Fibroblast of gingiva (primary cell): Measurements from ENCODE around the gene DYNC1I2.

Experiments
- DNase-seq: peaks from one replicate; pipeline ENCODE4 v3.0.0-alpha.2; 2011; ENCODE audit warnings: low read depth

The DYNC1I2 gene

DNA sequence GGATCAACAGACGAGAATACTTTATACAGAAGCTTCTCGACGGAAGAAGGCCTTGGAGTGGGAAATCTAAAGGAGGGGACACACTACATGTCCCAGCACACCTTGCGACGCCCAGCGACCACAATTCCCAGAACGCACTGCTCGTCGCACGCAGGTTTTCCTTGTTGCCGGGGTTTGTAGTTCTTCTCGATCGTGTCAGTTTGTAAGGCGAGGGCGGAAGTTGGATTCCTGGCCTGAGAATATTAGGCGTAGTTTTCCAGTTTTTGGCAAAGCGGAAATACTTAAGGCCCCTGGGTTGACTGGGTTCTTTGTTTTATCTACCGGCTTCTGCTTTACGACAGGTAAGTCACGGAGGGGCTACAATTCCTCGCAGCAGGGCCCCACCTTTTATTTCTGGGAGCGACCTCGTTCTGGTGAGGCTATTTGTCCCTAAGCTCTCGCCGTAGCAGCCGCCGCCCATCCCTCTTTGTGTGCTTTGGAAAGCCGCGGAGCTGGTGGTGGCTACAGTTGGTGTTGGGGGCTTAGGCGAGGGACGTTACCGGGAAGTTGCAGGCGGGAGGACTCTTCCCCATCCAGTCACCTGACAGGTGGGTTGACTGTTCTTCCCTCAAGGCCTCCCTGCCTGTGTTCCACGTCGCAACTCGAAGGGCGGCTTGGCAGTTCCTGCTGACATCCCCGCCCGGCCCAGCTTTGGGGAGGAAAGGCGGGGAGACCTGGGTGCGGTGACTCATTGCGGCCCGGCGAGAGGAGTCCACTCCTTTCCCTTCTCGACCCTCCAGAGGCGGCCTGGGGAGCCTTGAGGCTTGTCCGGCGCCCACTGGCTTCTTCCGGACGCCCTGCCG, at the start of gene DYNC1I2:
DYNC1I2 (plus strand) TSS at position 183 of the 842 bp plus-strand sequence. CDS start 2,687 bp downstream, outside the sequence.
- DNase-seq = peak; percentile 95

DNA sequence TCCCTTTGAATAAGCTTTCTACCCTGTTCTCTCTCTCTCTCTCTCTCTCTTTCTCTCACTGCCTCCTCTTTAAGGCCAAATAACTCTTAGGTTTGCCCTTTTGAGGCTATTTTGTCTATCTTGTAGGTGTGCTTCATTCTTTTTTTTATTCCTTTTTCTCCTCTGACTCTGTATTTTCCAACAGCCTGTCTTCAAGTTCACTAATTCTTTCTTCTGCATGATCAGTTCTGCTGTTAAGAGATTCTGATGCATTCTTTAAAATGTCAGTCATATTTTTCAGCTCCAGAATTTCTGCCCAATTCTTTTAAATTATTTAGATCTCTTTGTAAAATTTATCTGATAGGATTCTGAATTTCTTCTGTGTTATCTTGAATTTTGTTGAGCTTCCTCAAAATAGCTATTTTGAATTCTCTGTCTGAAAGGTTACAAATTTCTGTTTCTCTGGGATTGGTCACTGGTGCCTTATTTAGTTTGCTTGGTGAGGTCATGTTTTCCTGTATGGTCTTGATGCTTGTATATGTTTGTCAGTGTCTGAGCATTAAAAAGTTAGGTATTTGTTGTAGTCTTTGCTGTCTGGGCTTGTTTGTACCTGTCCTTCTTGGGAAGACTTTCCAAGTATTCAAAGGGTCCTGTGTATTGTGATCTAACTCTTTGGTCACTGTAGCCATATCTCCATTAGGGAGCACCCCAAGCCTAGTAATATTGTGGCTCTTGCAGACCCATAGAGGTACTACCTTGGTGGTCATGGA, 35.4 kb upstream of the DYNC1I2 start:
- no peak for DNase-seq

- no peak for DNase-seq
Measured at GRCh38 chr2:171652416-171652785, 34.9 kb upstream of the DYNC1I2 start.

GRCh38 chr2:171655586-171655985, 31.7 kb upstream of the DYNC1I2 start:
- DNase-seq = no peak

DNA sequence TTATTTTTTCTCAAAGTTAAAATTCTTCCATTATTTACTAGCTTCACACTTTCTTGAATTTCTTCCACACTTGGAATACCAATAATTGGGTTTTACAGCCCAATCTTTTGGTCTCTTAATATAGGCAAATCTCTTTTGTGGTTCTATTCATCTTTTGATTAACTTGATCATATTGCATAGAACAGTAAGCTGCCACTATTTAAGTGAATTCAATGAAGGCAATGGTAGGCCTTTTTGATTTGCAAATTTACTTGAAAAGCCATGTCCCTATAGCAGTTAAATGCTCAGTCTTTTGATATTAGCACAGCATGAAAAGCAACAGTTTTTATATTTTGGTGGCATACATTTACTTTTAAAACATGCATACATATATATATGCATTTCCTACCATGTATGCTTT, 20.2 kb upstream of the DYNC1I2 start:
- DNase-seq = no peak

GRCh38 chr2:171668183-171668582, 19.1 kb upstream of the DYNC1I2 start:
- no peak for DNase-seq

- DNase-seq = no peak
Measured at GRCh38 chr2:171669121-171669520, 18.1 kb upstream of the DYNC1I2 start.

DNA sequence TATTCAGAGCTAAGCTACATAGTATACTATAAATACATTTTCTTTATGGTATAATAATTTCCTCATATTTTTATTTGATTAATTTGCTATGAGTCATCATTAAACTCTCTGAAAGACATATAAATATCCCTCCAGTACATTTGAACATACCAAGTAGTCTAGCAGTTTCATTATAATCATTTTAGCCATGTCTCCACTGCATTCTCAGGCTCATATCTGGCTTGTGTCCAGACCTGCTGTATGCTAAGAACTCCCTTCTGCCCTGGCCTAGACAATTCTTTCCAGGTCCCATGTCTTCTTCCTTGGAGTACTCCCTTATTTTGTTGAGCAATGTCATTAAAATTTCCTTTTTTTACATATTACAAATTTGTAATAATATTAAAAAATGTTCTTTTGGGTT, 16.6 kb upstream of the DYNC1I2 start:
- DNase-seq = no peak

DNA sequence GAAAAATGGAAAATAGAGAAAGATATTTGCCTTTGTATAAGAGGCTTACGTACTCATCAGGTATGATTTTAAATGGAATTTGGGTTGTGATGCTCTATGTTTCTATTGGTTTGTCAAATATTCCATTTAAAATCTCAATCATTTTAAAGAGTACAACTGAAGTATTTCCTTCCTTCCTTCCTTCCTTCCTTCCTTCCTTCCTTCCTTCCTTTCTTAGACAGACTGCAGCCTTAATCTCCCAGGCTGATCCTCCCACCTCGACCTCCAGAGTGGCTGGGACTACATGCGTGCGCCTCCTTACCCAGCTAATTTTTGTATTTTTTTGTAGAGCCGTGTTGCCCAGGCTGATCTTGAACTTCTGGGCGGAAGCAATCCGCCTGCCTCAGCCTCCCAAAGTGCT, 15.4 kb upstream of the DYNC1I2 start:
- DNase-seq = no peak

DNA sequence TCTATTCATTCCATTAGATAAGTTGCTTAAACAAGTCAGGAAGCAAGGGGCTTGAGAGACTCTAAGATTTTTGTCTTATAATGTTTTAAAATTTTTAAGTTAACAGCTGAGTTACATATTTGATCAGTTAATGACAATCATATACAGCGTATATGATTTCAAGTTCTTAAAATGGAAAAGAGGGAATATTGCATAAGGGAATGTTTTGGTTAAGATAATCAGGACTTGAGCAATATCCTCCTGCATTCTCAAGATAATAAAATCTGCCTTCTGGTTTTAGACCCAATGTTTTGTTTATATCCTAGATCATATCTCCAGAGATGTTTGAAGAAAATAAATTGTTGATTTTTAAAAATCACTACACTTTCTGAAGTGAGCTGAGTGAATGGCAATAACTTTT, 13.4 kb upstream of the DYNC1I2 start:
- no peak for DNase-seq

- no peak for DNase-seq
Measured at GRCh38 chr2:171675810-171676345, 11.4 kb upstream of the DYNC1I2 start.

- no peak for DNase-seq
Measured at GRCh38 chr2:171678619-171679018, 8.7 kb upstream of the DYNC1I2 start.

- peak; percentile 10 for DNase-seq
Measured at GRCh38 chr2:171688129-171688465, 828 bp downstream of the DYNC1I2 start.

GRCh38 chr2:171692331-171692730, 5.1 kb downstream of the DYNC1I2 start:
- no peak for DNase-seq

DNA sequence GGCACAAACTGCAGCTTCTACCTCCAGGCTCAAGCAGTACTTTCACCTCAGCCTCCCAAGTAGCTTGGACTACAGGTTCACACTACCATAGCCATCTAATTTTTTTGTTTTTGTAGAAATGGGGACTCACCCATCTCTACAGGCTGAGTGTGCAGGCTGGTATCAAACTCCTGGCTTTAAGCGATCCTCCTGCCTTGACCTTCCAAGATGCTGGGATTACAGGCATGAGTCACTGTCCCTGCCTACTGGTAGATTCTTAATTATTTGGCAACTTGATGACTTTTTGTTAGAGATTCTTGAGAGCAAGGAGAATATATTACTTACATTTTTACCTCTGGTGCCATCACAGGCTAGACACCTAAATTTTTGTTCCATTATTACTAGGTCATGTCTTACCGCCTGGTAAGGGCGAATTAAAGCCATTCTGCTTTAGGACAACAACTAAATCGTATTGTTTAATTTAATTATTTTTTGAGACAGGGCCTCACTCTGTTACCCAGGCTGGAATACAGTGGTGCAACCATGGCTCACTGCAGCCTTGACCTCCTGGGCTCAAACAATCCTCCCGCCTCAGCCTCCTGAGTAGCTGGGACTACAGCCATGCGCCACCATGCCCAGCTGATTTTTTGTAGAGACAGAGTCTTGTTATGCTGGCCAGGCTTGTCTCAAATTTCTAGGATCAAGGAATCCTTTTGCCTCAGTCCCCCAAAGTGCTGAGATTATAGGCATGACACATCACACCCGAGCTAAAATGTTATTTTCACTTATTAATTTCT, 15.7 kb downstream of the DYNC1I2 start:
- peak; percentile 41 for DNase-seq

DNA sequence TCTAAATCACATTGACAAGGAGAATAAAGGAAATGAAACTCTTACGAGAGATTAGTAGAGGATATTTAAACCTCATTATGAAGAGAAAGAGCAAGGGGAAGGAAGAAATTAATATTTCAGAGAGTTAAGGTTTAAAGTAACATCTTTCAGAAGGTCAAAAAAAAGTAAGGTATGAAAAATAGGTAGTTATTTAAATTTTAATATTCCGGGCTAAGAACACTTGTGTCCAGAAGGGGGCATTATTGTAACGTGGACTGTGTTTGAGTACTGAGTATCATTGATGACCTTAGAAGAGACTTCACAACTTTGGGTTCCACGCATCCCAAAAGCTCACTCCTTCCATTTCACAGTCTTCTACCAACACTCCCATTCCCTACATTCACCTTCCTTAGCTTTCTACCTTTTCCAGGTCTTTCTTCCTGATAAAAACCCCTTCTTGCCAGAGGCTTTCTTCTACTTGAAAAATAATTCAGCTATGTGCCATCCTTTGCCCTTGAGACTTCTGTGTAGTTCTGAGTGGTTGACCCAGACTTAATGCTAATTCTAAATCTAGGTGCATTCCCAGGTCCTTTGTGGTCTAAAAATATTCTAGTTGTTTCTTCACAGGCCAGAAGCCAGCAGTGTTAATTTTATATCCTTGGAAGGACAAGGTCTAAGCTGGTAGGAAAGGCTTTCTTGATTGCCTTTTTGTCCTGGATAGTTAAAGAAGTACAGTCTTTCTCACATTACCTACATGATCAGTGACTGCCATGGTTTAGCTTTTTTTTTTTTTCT, 16.5 kb downstream of the DYNC1I2 start:
- peak; percentile 44 for DNase-seq

GRCh38 chr2:171706152-171706803, 19.0 kb downstream of the DYNC1I2 start:
- peak; percentile 6 for DNase-seq

DNA sequence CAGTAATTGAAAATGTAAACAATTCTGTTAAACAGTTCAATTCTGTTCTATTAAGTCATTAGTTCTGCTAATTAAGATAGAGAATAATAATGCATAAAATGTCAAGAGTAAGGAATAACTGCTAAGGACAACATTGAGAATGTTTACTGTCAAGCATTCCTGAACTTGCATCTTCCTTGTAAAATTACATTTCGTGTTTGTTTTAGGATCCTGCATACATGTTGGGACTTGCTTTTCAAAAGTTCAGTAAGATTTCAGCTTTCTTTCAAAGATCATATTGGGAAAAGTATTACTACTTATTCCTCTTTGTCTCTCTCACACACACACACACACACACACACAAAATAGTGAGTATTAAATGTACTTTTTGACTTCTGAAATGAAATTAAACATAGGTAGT, 20.5 kb downstream of the DYNC1I2 start:
- no peak for DNase-seq

DNA sequence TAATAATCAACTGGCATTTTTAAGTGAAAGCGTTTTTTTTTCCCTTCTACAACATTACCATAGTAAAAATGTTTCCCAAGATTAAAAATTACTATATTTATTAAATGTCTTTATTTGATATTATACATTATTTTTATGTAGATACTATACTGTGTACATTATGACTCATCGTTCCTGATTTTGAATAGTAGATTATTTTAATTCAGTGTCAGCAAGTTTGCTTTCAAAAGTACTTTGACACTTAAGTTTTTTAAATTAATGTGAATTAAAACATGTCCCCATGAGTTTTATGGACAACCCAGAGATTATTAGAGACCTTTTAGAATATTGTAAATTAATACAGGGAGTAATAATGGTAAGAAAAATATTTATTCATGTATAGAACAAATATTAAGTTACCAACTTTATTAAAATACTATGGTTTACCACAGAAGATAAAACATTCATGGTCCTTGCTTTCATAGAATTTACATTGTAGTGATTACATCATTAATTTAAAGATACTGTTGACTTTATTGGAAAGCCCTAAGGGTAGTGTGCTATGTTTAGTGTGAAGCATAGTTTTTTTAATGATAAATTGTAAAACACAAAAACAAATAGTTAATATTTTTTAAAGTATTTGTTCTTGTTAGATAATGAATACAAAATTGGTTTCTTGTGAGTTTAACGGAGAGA, 21.9 kb downstream of the DYNC1I2 start:
- no peak for DNase-seq

DNA sequence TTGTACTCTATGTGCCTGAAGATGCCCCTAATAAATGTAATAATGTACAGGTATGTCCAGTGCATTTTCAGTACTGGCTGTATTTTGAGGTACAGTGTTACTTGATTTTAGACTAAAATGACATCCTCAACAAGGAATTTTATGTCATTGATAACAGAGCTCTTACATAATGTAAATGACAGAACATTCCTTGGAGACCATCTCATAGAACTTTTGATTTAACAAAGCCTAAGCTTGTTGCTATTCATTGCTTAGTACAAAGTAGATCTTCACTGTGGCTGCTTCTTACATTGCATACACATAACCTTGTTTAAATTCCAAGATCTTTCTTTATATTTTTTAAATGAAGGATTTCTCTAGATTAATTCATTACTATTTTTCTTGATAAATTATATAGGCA, 24.1 kb downstream of the DYNC1I2 start:
- DNase-seq = no peak

GRCh38 chr2:171712051-171712450, 24.8 kb downstream of the DYNC1I2 start:
- peak; percentile 82 for DNase-seq
